Mammary epithelial cell (primary cell): ENCODE results near the gene MORN1.

Experiments used
- CTCF ChIP-seq, 2 donors: IDR thresholded peaks in 1 of 2; conservative IDR thresholded peaks in 1 of 2; 2 replicates each; pipeline ENCODE4 v1.5.1; 2011 to 2012; ENCODE audit warnings: inconsistent platforms in 2 of 2, low read length in 2 of 2, mild to moderate bottlenecking in 2 of 2, control low read depth in 1 of 2, low read depth in 1 of 2; ENCODE audit not compliant: insufficient read depth in 1 of 2; ENCODE audit errors: extremely low read depth in 1 of 2
- EZH2 ChIP-seq: IDR thresholded peaks from 2 replicates; pipeline ENCODE4 v1.6.1; 2012; ENCODE audit warnings: low read length, inconsistent platforms, borderline replicate concordance

- no peak for TF ChIP-seq CTCF (conservative IDR thresholded peaks at IDR 0.05 in 1 of 2, IDR thresholded peaks at IDR 0.05 in 1 of 2; ENCODE audit: extremely low read depth in 1 of 2, insufficient read depth in 1 of 2, low read depth in 1 of 2, low read length in 2 of 2)
- no peak for TF ChIP-seq EZH2
Observed at GRCh38 chr1:2427051-2427450, 35.7 kb upstream of the MORN1 start.
